Peyer's patch (tissue), 4 donors: ENCODE results near the gene SEMA5A.

Experiments used
- CTCF ChIP-seq, 6 experiments: fragments of 450-650 bp in 4 of 6; fragments of 200-600 bp in 2 of 6; sonication (generic) in 1 of 6; IDR thresholded peaks; one replicate each; pipeline ENCODE4 v1.5.1; 2017 to 2019; ENCODE audit warnings: antibody characterized with exemption in 6 of 6, mild to moderate bottlenecking in 3 of 6, moderate library complexity in 1 of 6
- POLR2A ChIP-seq, 2 donors: fragments of 450-650 bp; IDR thresholded peaks; one replicate each; pipeline ENCODE4 v1.5.1; 2017; ENCODE audit warnings: antibody characterized with exemption in 2 of 2, mild to moderate bottlenecking in 2 of 2, moderate library complexity in 2 of 2

- no peak for TF ChIP-seq CTCF (IDR thresholded peaks at IDR 0.05)
- TF ChIP-seq POLR2A (IDR thresholded peaks at IDR 0.05), result no peak
These were observed 296.6 kb downstream of the SEMA5A start for GRCh38 chr5:9249231-9249630.
